ENCODE measurements around the gene SYNPO2.

SYNPO2 gene

GRCh38 chr4:118927974-118928373, 39.3 kb downstream of the SYNPO2 start:
- no peak for FAIRE-seq
- DNase-seq (ENCODE audit: low spot score) = no peak

- no peak for FAIRE-seq
- DNase-seq (ENCODE audit: low spot score) = no peak
Measured at GRCh38 chr4:118930255-118930654, 41.6 kb downstream of the SYNPO2 start.

- FAIRE-seq (no peak), DNase-seq (ENCODE audit: low spot score) (no peak)
Measured at GRCh38 chr4:118931786-118932185, 43.1 kb downstream of the SYNPO2 start.

DNA sequence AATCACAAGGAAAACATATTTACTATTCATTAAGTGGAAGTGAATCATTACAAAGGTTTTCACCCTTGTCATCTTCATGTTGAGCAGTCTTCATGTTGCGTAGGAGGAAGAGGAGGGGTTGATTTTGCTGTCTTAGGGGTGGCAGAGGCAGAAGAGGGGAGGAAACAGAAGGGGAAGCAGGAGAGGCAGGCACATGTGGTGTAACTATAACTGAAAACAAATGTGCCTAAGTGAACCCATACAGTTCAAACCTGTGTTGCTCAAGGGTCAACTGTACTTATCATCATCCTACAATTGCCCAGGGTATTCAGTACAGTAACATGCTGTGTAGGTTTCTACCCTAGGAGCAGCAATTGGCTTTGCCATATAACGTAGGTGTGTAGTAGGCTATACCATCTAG, 47.2 kb downstream of the SYNPO2 start:
- DNase-seq (ENCODE audit: low spot score) = no peak
- FAIRE-seq = no peak

DNA sequence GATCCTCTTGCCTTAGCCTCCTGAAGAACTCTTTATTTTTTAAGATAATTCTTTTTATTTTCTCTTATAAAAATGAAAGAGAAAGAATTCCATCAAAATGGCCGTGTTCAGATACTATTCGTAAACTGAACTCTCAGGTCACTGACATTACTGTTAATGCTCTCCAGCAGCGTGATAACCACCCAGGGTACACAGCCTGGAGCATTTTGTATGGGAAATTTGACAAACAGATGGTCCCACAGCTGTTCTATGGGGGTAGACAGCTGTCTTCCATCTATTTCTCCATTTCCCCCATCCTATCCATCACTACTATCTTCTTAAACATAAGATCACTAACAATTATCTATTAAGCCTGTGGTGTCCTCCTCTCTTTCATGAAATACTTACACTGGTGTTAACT, 47.8 kb downstream of the SYNPO2 start:
- no peak for DNase-seq (ENCODE audit: low spot score)

GRCh38 chr4:118939169-118939783, 50.6 kb downstream of the SYNPO2 start:
- DNase-seq (ENCODE audit: low spot score) (no peak), FAIRE-seq (no peak)

More for the DNA sequence above, 47.8 kb downstream of the SYNPO2 start:
- no peak for FAIRE-seq

- FAIRE-seq (no peak), DNase-seq (ENCODE audit: low spot score) (no peak)
Measured at GRCh38 chr4:118941149-118941548, 52.5 kb downstream of the SYNPO2 start.

DNA sequence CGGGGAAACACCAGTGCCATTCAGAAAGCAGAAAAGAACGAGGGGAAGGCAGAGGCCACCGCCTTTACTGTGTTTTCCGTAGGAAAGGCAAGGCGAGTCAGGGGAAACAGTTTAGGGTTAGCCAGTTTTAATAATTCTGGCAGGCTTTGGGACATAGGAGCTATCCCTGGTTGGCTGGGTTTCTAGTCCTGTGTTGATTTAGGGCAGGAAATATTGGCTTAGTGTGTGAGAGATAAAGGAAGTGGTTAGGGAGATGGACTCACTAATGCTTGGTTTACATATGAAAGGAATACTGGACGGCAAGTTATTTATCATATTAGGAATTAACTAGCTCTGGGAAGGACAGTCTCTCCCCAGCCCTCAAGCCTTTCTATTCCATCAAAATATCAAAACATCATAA, 53.1 kb downstream of the SYNPO2 start:
- DNase-seq (ENCODE audit: low spot score) = no peak
- no peak for FAIRE-seq

DNA sequence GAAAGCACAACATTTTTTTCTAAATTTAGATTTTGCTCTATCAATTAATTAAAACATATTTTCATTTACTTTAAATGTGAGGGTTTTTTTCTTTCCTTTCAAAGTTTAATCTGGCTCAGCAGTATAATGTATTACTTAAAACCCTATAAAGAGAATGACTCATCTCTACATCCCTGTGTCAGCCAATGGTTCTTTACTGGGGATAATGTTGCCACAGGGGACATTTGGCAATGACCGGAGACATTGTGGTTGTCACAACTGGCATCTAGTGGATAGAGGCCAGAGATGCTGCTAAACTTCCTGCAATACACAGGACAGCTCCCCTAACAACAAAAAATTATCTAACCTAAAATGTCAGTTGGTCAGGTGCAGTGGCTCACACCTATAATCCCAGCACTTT, 53.8 kb downstream of the SYNPO2 start:
- no peak for FAIRE-seq
- DNase-seq (ENCODE audit: low spot score) = no peak

DNA sequence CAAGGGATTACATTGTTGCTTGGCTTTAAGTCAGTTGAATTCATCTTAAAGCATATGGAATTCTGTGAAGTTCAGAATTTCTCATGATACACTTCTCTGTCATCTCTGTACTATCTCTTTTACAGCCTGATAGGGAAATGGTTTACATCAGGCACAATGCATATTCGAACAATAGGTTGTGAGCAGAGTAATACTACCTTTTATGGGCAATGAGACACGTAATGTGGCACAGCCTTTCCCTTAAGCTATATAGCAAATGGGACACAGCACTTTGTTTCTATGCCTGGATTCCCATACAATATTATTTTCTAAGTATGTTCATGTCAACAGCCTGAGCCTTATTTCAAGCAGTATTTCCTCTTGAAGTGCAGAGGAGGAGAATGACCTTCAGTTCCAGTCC, 58.4 kb downstream of the SYNPO2 start:
- FAIRE-seq (no peak), DNase-seq (ENCODE audit: low spot score) (no peak)

DNA sequence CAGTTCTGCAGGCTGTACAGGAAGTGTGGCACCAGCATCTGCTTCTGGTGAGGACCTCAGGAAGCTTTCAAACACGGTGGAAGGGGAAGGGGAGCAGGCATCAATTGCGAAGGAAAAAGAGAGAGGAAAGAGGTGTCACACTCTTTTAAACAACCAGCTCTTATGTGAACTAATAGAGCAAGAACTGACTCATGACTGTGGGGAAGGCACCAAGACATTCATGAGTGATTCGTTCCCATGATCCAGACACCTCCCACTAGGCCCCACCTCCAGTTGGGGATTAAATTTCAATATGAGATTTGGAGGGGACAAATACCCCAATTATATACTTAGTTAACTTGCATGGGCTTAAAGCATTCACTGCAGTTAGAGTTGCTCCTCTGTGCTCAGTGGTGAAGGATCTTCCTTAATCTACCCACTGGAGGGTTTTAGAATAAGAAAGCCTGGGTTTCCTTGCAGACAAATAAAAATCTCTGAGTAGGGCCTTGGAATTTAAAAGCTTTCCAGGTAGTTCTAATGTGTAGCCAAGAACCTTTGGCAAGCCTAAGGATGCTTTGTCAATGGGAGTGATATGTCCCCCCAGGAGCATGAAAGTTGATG, 60.0 kb downstream of the SYNPO2 start:
- no peak for FAIRE-seq
- DNase-seq (ENCODE audit: low spot score) = no peak

DNA sequence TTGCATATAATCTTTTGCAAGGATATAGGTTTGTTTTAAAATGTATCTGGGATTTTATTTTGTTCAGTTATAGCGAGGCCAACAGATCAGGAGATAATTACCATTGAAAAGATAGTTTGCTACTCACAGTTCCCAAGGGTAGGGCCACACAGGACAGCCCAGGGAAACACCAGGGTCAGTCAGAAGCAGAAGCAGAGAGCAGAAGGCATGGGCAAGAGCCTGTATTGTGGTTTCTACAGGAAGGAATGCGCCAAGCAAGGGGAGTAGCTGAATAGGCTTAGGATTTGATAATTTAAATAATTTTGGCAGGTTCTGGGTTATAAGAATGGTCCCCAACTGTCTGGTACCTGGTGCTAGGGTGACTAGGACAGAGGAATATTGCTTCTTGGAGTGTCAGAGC, 61.6 kb downstream of the SYNPO2 start:
- DNase-seq (ENCODE audit: low spot score) = no peak
- FAIRE-seq = no peak

DNA sequence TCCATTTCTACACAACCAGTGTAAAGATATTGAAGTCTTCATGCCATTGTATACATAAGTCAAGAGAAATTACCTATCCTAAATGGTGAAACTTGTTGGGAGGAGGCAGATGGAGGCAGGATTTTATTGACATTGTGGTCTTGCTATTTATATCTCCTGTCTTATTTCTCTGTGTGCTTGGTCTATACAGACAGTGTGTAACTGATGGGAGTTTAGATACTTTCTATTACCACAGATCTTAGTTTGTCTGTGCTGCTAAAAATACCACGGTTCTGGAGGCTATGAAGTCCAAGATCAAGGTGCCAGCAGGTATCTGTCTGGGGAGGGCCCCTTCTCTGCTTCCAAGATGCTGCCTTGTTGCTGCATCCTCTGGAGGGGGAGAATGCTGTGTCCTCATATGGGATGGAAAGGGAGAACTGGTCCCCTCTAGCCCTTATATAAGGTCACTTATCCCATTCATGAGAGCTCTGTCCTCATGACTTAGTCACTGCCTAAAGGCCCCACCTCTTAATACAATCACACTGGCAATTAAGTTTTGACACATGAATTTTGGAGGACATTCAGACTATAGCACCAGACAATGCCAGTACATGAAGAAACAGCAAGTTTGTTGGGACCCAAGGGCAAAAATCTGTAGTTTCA, 62.4 kb downstream of the SYNPO2 start:
- FAIRE-seq = no peak
- DNase-seq (ENCODE audit: low spot score) = no peak

DNA sequence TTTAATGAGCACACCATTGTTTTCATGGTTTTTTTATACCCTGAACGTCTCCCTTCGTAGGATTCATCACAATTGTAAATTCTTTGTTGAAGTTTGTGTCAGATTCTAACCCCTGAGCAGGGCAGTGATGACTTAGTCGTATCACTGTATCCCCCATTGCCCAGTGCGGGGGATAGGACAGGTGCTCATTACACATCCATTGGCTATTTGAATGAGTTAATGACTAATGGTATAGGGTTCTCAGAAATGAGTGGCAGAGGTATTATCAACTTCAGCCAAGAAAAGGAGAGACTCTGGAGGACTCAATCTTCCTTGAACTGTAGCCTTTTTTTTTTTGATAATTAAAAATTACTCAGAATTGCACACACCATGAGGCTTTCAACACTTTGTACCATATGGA, 64.6 kb downstream of the SYNPO2 start:
- DNase-seq (ENCODE audit: low spot score) (no peak), FAIRE-seq (no peak)

DNA sequence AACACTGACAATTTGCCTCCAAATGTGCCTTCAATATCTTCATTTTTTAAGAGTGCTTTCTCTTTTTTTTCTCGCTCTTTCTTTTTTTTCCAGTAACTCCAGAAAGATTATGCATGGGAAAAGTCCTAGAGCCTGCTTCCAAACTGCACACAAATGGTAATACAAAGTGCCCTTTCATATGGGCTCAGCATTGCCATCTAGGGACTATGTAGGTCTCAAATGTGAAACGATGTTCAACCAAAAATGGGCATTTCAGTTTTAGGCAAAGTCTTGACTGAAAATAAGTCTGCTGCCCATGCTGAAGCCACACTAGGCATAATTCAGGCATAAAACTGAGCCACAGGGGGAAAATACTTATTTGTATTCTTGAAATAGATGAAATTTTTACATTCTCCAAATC, 65.6 kb downstream of the SYNPO2 start:
- peak; percentile 17 for DNase-seq (ENCODE audit: low spot score)
- no peak for FAIRE-seq

DNA sequence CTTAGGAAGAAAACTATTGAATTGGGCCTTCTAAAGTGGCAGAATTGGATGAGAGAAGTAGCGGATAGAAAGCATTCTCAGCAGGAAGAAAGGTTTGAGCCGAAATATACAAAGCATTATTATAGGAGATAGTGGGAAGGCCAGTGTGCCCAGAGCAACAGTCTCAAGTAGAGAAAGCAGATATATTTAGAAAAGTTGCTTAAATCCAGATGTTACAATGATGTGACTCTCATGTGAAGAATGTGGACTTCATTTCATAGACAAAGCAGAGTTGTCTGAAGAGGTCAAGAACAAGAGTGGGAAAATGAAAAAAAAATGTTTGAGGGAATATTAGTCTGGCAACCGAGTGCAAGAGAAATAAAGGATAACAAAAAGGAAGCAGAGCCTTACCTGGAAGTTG, 66.9 kb downstream of the SYNPO2 start:
- FAIRE-seq (no peak), DNase-seq (ENCODE audit: low spot score) (no peak)

DNA sequence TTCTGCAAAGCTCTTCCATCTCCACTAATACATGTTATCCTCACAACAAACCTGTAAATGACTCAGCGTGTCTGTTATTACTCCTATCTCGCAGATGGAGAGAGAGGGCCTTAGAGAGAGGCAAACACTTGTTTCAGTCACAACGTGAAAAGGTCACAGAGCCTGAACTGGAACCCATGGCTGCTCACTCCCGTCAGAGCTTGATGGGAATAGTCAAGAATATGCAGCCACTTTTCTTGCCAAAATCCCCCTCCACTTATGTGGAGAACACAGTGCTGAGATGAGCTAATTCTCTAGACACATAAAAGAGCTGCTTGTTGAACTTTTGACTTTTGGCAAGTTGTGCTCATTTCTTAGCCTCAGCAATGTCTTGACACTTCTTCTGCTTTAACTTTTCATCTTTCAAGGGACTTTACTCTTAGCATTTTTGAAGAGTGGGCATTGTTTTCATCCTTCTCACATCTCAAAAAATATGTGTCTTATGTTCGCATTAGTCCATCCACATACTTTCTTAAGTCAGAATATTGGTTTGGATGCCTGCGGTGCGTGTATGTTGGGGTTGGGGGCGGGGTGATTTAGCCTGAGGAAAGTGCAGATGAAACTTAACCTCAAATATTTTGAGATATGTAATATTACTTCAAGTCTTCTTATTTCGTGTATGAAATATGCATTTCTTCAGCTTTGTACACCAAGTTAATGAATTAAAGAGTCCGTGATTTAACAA, 69.2 kb downstream of the SYNPO2 start:
- FAIRE-seq (no peak), DNase-seq (ENCODE audit: low spot score) (no peak)

GRCh38 chr4:118962540-118962939, 73.9 kb downstream of the SYNPO2 start:
- no peak for FAIRE-seq
- no peak for DNase-seq (ENCODE audit: low spot score)

- FAIRE-seq = no peak
- no peak for DNase-seq (ENCODE audit: low spot score)
Measured at GRCh38 chr4:118964891-118965411, 76.3 kb downstream of the SYNPO2 start.

GRCh38 chr4:118967393-118967792, 78.7 kb downstream of the SYNPO2 start:
- no peak for DNase-seq (ENCODE audit: low spot score)
- FAIRE-seq = no peak

DNA sequence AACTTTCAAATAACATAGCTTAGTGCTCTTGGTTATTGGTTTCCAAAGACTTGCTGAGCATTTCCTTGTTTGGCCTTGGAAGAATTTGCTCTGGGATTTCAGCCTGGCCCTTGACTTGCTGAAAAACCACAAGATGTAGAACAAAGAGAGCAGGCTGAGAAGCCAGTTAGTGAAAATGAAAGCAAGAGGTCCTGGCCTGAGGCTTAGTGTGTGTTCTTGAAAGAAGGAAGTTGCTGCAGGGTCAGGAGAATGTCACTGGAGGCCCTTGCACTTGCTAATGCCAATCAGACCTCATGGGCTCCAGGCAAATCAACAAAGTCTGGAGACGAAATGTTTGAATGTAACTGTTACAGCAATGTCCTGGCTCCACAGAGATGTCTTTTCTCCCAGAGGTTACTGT, 79.4 kb downstream of the SYNPO2 start:
- DNase-seq (ENCODE audit: low spot score) (peak; percentile 13), FAIRE-seq (no peak)

DNA sequence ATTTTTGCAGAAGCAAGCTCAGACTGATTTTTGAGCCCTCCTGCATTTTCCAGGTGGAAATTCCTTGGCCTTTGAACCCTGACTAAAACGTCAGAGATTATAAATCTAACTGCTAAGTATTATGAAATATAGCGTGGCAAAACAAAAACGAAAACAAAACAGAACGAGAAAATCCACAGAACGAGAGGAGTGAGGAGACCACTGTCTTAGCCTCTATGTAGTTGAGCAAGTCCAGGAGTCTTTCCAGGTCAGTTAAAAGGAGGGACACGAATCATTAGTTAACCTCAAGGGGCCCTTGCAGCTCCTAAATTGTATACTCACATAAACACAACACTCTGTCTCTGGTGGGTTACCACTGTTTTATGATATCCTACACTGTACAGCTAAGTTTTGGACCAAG, 80.2 kb downstream of the SYNPO2 start:
- FAIRE-seq (no peak), DNase-seq (ENCODE audit: low spot score) (no peak)

Data from urothelium cell line (cell line).